Parathyroid adenoma (tissue), 2 donors: ENCODE measurements around the gene AKIRIN2.

ENCODE experiments used
- H2AFZ ChIP-seq: fragments of 300-600 bp; sonication (generic); one replicate; pipeline ENCODE4 v1.7.0; 2017; ENCODE audit warnings: antibody characterized with exemption, mild to moderate bottlenecking
- H3K27ac ChIP-seq: fragments of 300-600 bp; sonication (generic); one replicate; pipeline ENCODE4 v1.7.0; 2017
- H3K27me3 ChIP-seq: fragments of 300-600 bp; sonication (generic); one replicate; pipeline ENCODE4 v1.7.0; 2017; ENCODE audit warnings: low read length; ENCODE audit not compliant: control insufficient read depth, insufficient read depth
- H3K36me3 ChIP-seq: fragments of 300-600 bp; sonication (generic); one replicate; pipeline ENCODE4 v1.7.0; 2017; ENCODE audit warnings: low read length; ENCODE audit not compliant: control insufficient read depth, insufficient read depth
- H3K4me1 ChIP-seq: fragments of 300-600 bp; sonication (generic); one replicate; pipeline ENCODE4 v1.7.0; 2017; ENCODE audit warnings: control low read depth
- H3K4me2 ChIP-seq: fragments of 300-600 bp; sonication (generic); one replicate; pipeline ENCODE4 v1.7.0; 2017; ENCODE audit warnings: low read length
- H3K4me3 ChIP-seq: fragments of 300-600 bp; sonication (generic); one replicate; pipeline ENCODE4 v1.7.0; 2017; ENCODE audit warnings: low read depth, low read length
- H3K79me2 ChIP-seq: fragments of 300-600 bp; sonication (generic); one replicate; pipeline ENCODE4 v1.7.0; 2017; ENCODE audit warnings: control low read depth
- H3K9ac ChIP-seq: fragments of 300-600 bp; sonication (generic); one replicate; pipeline ENCODE4 v1.7.0; 2017; ENCODE audit warnings: mild to moderate bottlenecking
- H3K9me3 ChIP-seq: fragments of 300-600 bp; sonication (generic); one replicate; pipeline ENCODE4 v1.7.0; 2017; ENCODE audit warnings: low read length; ENCODE audit not compliant: control insufficient read depth
- CTCF ChIP-seq: fragments of 300-600 bp; sonication (generic); IDR thresholded peaks from one replicate; pipeline ENCODE4 v1.7.0; 2017; ENCODE audit warnings: antibody characterized with exemption, mild to moderate bottlenecking
- donor health status: primary hyperparathyroidism.

Gene AKIRIN2

DNA sequence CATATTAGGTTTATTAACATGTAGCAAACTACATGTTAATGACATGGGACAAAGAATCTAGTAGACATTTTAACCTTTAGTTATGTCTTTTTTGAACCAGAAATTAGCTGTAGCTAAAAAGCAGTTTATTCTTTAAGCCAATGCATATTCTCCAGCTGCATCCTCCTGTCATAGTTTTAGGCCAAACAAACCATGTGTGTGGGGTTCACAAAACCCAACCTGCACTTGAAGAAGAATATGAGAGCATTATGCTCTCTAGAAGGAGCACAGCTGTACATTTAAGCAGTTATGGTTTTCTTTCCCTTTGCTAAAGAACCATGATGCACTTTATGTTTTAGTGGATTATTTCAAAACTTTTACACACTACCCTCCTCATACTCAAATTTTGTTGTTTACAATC lies 46.2 kb downstream of the AKIRIN2 start:
- no peak for TF ChIP-seq CTCF
- Histone ChIP-seq H3K36me3 (no peaks in the 10 kb centered on the region), H3K27me3 (no peaks in the 10 kb centered on the region), H3K4me1 (no peaks in the 10 kb centered on the region), H2AFZ (no peak overlapping the region), H3K9me3 (no peaks in the 10 kb centered on the region), H3K9ac (no peak overlapping the region), H3K79me2 (no peaks in the 10 kb centered on the region), H3K4me3 (no peak overlapping the region), H3K4me2 (no peak overlapping the region), H3K27ac (no peak overlapping the region)

GRCh38 chr6:87654875-87655454 lies 47.1 kb downstream of the AKIRIN2 start:
- Histone ChIP-seq H3K4me3 (no peak overlapping the region), H3K4me1 (no peaks in the 10 kb centered on the region), H3K79me2 (no peaks in the 10 kb centered on the region), H3K9me3 (no peaks in the 10 kb centered on the region), H3K9ac (no peak overlapping the region), H3K36me3 (no peaks in the 10 kb centered on the region), H3K4me2 (no peak overlapping the region), H2AFZ (no peak overlapping the region), H3K27ac (no peak overlapping the region), H3K27me3 (no peaks in the 10 kb centered on the region)
- no peak for TF ChIP-seq CTCF

DNA sequence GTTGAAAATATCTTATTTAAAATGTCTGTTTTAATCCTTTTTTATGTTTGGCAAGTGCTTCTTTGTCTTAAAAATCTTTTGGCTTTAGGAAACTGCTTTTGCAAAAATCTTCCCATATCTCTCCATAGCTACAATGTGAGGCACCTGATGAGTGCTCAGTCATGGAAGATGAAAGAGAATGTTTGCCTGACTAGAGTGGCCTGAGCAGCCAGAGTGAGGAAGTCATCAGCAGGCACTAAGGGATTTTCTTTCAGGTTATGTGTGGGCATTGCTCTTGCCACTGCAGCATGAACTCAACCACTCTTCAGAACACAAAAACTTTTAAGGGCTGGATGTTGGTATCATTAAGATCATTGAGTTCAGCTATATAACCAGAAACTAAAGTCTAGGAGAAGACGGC lies 47.9 kb downstream of the AKIRIN2 start:
- TF ChIP-seq CTCF, result no peak
- H3K9me3 ChIP-seq, result no peaks in the 10 kb centered on the region
- H3K27ac ChIP-seq, result no peak overlapping the region
- no peak overlapping the region for H3K9ac ChIP-seq
- H3K36me3 ChIP-seq, result no peaks in the 10 kb centered on the region
- no peak overlapping the region for H3K4me3 ChIP-seq
- no peaks in the 10 kb centered on the region for H3K27me3 ChIP-seq
- H3K4me2 ChIP-seq, result no peak overlapping the region
- no peak overlapping the region for H2AFZ ChIP-seq
- no peaks in the 10 kb centered on the region for H3K4me1 ChIP-seq
- no peaks in the 10 kb centered on the region for H3K79me2 ChIP-seq

GRCh38 chr6:87653074-87653962 lies 48.7 kb downstream of the AKIRIN2 start:
- H3K4me3 ChIP-seq, result no peak overlapping the region
- H3K36me3 ChIP-seq, result no peaks in the 10 kb centered on the region
- no peaks in the 10 kb centered on the region for H3K79me2 ChIP-seq
- no peak overlapping the region for H2AFZ ChIP-seq
- no peaks in the 10 kb centered on the region for H3K9me3 ChIP-seq
- no peaks in the 10 kb centered on the region for H3K27me3 ChIP-seq
- H3K4me2 ChIP-seq, result no peak overlapping the region
- no peak overlapping the region for H3K9ac ChIP-seq
- no peaks in the 10 kb centered on the region for H3K4me1 ChIP-seq
- no peak overlapping the region for H3K27ac ChIP-seq
- TF ChIP-seq CTCF, result no peak
